ENCODE measurements around the gene KRT12.

Gene KRT12

DNA sequence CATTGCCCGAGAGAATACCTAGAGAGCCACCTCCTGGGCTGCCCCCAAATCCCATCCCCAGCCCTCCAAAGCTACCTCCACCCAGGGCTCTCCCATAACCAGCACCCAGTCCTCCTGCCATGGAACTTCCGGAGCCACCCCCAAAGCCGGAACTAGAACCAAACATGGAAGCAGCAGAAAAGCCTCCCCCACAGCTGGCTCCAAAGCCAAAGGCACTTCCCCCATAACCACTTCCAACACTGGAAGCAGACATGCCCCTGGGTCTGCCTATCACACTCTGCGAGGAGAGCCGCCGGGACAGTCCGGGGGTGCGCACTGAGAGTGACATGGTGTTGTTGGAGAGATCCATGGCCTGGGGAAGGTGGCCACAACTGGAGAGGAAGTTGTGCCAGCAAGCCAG lies at the start of gene KRT12:
Gene KRT12, minus strand, starts transcription at position 386 of the 400 bp plus-strand sequence. Its CDS starts 37 bp downstream, at position 349.
- DNase-seq = no peak

GRCh38 chr17:40916366-40916765 lies 49.3 kb upstream of the KRT12 start:
- DNase-seq = no peak

DNA sequence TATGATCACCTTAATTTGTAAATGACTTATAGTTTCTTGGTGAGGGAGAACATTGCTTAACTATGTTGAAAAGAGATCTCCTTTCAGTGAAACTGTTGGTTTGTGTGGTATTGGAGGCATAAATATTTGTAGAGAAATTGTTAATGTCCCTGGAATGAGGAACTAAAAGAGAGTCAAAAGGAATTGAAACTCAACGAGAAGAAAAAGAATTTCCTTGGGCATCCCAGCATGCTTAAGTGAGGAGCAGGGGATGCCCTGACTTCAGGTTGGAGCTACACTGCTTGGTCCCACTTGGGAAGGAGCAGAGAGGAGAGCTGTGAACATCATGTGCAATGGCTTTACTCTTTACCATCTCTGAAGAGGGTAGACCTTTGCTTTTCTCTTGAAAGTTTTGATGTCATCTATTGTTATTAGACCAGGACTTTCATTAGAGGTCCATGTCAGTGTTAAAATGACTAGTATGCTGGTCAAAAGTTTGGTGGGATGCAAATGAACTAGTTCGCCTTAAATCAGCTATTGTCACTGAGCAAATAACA lies 48.8 kb upstream of the KRT12 start:
- peak; percentile 69 for DNase-seq

DNA sequence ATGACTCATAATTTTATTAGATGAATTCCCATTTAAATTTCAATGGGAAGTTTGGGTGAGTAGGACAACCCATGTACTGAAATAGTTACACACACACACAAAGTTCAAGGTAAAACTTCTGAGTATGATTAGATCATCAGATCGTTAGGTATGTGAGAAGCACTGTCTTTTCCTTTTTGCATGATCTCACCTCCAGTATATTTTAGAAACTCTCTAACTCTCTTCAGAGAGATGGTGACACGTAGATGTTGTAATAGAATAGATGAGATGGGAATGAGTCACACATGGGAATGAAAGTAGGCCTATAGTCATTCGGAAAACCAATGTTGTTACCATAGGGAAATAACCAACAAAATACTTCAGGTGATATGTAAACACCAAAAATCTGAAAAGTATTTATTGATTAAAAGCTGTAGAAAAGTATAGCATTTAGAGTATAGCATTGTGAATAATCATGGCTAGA lies 48.2 kb upstream of the KRT12 start:
- peak; percentile 98 for DNase-seq

DNA sequence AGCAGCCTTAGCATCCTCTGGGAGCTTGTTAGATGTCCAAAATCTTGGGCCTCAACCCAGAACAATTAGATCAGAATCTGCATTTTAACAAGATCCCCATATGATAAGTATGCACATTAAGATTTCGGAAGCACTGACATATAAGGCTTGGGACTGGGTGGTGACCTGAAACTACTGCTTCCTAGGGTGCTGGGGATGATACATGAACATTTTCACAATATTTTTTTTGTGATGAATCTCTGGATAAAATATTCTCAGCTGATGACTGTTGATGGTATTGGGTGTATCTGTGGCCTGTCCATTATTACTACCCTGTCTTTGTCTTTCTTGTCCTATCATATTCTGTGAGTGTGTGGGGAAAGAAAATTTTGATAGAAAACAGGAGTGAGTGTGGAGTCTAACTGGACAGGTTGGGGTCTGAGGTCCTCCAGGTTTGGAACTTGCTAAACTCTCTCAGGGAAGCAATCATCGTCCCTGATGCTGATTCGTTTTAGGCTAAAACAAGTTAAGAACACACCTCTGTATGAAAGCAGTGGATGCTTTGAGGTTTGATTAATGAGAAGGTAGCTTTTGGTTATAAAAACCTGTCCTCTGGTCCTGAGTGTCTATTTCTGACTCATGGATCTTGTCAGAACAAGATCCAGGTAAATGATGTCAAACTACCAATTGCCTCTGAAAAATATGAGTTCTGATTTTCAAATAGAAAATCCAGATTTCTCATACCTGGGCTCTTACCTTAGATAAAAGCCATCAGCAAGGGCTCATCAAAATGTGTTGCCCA lies 47.2 kb upstream of the KRT12 start:
- DNase-seq = no peak

DNA sequence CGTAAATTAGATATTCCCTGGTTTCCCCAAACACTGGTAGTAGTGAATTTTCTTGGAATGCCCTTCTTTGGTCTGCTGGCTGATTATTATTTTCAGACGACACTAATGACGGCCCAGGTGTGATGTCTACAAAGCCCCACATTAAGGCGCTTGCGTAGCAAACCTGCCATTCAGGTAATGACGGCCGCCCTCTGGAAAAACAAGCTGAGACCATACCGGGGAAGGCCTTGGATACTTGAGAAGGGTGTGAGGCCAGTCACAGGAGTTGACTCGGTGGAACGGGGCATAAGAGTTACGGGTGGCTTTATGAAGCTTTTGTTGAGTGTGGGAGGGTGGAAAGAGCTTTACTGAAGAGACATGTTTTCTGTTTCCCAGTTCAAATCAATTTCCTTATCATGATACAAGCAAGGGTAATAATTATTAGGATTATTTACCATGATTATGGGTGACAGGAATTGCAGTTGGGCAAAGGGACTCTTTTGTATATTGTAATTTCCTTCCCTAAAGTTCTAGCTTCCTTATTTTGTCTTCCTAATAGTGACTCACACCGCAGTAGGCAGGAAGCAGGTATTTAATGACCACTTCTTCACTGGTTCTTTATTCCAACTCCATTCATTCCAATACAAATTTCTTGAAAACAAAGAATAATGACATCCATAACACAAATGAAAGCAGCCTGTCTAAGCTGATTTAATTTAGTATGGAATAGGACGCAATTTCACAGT lies 45.6 kb upstream of the KRT12 start:
- peak; percentile 3 for DNase-seq

- DNase-seq = peak; percentile 20
Measured at GRCh38 chr17:40910441-40910841, 43.4 kb upstream of the KRT12 start.

DNA sequence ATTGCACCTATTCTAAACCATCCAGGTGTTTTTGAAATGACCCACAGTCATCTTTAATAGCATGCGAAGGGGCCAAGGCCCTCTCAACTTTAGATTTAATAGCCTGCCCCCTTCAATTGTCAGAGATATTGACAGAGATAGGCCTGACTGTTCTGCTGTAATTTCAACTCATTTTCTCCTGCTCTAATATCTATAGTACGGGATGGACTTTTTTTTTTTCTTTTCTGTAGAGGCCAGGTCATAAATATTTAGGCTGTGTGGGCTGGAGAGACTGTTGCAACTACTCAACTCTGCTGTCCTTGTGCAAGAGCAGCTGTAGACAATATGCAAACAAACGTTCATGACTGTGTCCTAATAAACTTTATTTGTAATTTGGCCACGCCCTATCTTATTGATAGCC lies 42.7 kb upstream of the KRT12 start:
- peak; percentile 86 for DNase-seq

DNA sequence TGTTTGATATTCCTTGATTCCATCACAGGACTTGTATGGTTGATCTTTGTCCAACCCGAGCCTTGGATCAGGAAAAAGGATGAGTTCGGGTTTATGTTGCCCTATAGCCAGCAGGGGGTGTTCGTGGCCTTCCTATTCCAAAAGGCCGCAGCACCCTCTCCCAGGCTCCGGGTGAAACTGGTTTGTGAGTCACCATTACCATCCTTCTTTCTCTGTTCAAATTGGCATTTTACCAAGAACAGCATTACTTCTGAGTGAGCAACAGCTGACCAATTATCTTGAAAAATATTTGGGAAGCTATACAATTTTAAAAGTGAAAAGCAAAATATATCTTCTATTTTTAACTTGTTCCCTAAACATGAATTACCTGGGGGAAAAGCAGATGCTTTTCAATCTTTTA lies 42.3 kb upstream of the KRT12 start:
- peak; percentile 98 for DNase-seq

DNA sequence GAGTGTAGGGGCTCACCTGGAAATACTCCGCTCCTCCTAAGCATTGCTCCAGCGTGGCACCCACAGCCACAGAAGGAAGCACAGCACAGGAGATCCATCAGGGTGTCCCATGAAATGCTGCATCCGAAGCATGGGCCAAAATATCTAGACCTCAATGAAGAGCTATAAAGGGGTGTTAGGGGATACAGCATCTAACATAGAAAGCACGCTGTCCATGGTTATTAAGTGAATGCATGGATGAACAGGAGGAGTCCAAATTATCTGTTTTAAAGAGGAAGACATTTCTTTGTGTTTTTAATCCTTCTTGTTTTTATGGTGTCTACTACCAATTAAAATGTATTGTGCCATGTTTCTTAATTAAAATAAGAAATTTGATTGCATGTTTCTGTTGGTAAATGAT lies 39.6 kb upstream of the KRT12 start:
- DNase-seq = no peak

- no peak for DNase-seq
Measured at GRCh38 chr17:40905370-40905769, 38.3 kb upstream of the KRT12 start.

GRCh38 chr17:40903129-40903847 lies 36.3 kb upstream of the KRT12 start:
- DNase-seq = peak; percentile 65

GRCh38 chr17:40902498-40902897 lies 35.5 kb upstream of the KRT12 start:
- no peak for DNase-seq

GRCh38 chr17:40901981-40902474 lies 35.0 kb upstream of the KRT12 start:
- peak; percentile 39 for DNase-seq

DNA sequence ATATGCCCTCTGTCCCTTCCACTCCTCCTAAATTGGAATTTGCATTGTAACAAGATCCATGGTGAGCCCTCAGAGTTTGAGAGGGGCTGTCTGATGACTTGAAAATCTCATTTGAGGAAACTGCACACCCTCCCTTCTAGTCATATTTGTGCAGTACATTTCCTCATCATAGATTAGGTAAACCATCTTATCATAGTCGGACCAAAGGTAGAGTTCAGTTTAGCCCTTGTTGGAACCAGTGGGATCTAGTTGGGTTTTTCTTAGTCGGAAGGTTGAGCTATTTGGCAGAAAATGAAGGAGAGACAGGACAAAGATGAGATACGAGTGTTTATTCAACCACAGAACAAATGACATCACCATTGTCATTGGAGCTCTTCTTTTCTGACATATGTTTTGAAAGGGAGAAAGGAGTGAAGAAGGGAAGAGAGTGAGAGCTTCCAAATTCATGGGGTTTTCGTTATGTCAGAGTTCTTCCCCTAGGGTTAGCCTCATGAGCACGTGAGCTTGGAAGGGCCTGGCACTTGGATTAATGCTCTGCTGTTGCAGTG lies 33.9 kb upstream of the KRT12 start:
- no peak for DNase-seq

- no peak for DNase-seq
Measured at GRCh38 chr17:40896916-40897455, 30.0 kb upstream of the KRT12 start.

DNA sequence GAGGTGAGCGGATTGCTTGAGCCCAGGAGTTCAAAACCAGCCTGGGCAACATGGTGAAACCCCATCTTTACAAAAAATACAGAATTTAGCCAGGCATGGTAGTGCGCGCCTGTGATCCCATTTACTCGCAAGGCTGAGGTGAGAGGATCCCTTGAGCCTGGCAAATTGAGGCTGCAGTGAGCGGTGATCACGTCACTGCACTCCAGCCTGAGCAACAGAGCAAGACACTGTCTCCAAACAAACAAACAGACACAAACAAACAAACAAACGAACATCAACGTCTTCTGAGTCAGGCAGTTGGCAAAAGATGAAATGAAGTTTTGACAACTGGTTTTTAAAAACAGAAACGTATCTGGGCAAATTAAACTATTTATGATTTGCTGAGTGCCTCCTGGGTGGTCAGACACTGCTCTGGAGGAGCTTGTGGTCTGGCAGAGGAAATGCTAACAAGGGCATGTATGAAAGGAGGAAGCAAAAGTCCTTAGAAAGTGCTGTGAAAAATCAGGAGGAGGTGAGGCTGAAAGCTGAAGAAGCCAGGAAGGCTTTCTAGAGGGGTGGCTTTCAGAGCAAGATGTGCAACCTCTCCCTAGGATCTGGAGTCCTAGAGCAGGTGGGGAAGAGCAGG lies 28.2 kb upstream of the KRT12 start:
- no peak for DNase-seq

- DNase-seq = no peak
Measured at GRCh38 chr17:40888196-40888720, 21.2 kb upstream of the KRT12 start.

DNA sequence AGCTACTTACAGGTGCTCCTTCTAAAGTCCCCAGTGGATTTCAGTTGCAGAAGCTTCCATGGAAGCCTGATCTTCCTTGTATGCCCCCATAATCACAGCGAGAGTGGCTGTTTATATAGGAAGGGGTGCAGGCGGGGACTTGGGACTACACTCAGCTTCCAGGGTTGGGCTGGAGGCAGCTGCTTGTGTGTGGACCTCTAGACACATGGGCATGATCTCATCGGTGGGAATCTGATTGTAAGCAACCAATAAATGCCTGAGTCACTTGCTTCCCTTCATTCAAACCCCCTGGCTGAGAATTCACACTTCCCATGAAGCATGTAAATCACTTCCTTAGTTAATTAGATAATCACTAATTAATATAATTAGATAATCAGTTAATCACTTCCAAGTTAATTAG lies 19.1 kb upstream of the KRT12 start:
- DNase-seq = peak; percentile 1

- no peak for DNase-seq
Measured at GRCh38 chr17:40884708-40885512, 17.9 kb upstream of the KRT12 start, which contains the start of gene KRT20. TSS of gene KRT20 (minus strand) at chr17:40885242. CDS start at chr17:40885185, 57 bp downstream.

Measured in HCEC 1CT (cell line).